Suprapubic skin (tissue), 3 donors: ENCODE results near the gene OR8S1.

ENCODE experiments used
- CTCF ChIP-seq, 2 donors: fragments of 200-600 bp in 1 of 2; fragments of 450-650 bp in 1 of 2; sonication (generic) in 1 of 2; IDR thresholded peaks; one replicate each; pipeline ENCODE4 v1.5.1; 2016 to 2019; ENCODE audit warnings: antibody characterized with exemption in 2 of 2, mild to moderate bottlenecking in 1 of 2, moderate library complexity in 1 of 2
- EP300 ChIP-seq: sonication (generic); formaldehyde crosslinking; IDR thresholded peaks from one replicate; pipeline ENCODE4 v1.6.1; 2017; ENCODE audit warnings: antibody characterized with exemption
- POLR2A ChIP-seq, 2 donors: fragments of 450-650 bp; IDR thresholded peaks; one replicate each; pipeline ENCODE4 v1.6.1; 2017; ENCODE audit warnings: antibody characterized with exemption in 2 of 2, mild to moderate bottlenecking in 2 of 2, moderate library complexity in 2 of 2

- TF ChIP-seq CTCF (IDR thresholded peaks at IDR 0.05) (no peak), POLR2A (IDR thresholded peaks at IDR 0.05) (no peak), EP300 (no peak)
Observed at GRCh38 chr12:48514728-48515127, 10.7 kb upstream of the OR8S1 start.
